ENCODE measurements around the gene IL1RAP. TPM values are rescaled to one million over a fixed set of nuclear protein-coding genes. Genes with fewer than 3 reads are reported as not detected.

The IL1RAP gene
- total and polyA plus RNA-seq, 9 of the 15 experiments (the other 6 are each of a cell fraction or from before 2014, with no cell fraction given): 0.23 to 1.8 (median 0.88) TPM

GRCh38 chr3:190642016-190642415 lies 128.1 kb downstream of the IL1RAP start (continued):
- TF ChIP-seq ZBTB33 (CRISPR knock-in tag; IDR thresholded peaks at IDR 0.05): no peak

GRCh38 chr3:190644035-190644434 lies 130.2 kb downstream of the IL1RAP start:
- WGBS (ENCODE audit: insufficient coverage, low coverage, missing lambda C conversion rate): 0% methylated on average over 2 of the region's 2 CpGs
- Histone ChIP-seq H3K79me2 (ENCODE audit: control insufficient read depth, insufficient read depth, low read length) (no peaks in the 10 kb centered on the region), H3K4me3 (no peak overlapping the region), H3K9me1 (ENCODE audit: control insufficient read depth, insufficient read depth, low read length) (no peaks in the 10 kb centered on the region), H3K27me3 (ENCODE audit: control insufficient read depth in 2 of 2, insufficient read depth in 2 of 2, low read length in 2 of 2) (no peaks in the 10 kb centered on the region), H3K9me3 (replicated peaks; ENCODE audit: control insufficient read depth, insufficient read depth, low read depth, low read length) (no peaks in the 10 kb centered on the region), H3K4me2 (ENCODE audit: insufficient read depth, low read length) (no peak overlapping the region), H3K4me1 (replicated peaks in 1 of 2; ENCODE audit: control insufficient read depth in 2 of 2, insufficient read depth in 2 of 2, low read length in 2 of 2) (no peaks in the 10 kb centered on the region), H3K27ac (ENCODE audit: extremely low read depth, low read depth, low read length) (no peak overlapping the region), H2AFZ (ENCODE audit: low read depth, low read length) (no peak overlapping the region), H3K36me3 (ENCODE audit: control insufficient read depth, insufficient read depth, low read length) (no peaks in the 10 kb centered on the region), H4K20me1 (replicated peaks; ENCODE audit: control insufficient read depth, insufficient read depth, low read length) (no peaks in the 10 kb centered on the region), H3K9ac (ENCODE audit: insufficient read depth in 1 of 2, low read depth in 2 of 2, low read length in 2 of 2) (no peak overlapping the region)
- FAIRE-seq (no peak), DNase-seq (ENCODE audit: extremely low read depth in 1 of 4, low spot score in 3 of 4) (no peak), ATAC-seq (no peak)
- intact Hi-C loops (cut with micrococcal nuclease): no loop called here
- no TSS peak for BruUV-seq (replicated peaks)
- TF ChIP-seq EGR1 (conservative IDR thresholded peaks at IDR 0.05) (no peak), SNAPC5 (CRISPR knock-in tag; IDR thresholded peaks at IDR 0.05) (no peak), HDGF (IDR thresholded peaks at IDR 0.05) (no peak), ZNF277 (CRISPR knock-in tag; IDR thresholded peaks at IDR 0.05; ENCODE audit: borderline replicate concordance) (no peak), ESRRA (IDR thresholded peaks at IDR 0.05; ENCODE audit: borderline replicate concordance, low read depth) (no peak), ZNF239 (CRISPR knock-in tag; IDR thresholded peaks at IDR 0.05) (no peak)
- in situ Hi-C loops (cut with MboI): no loop called here
- ChIA-PET CTCF (ENCODE audit: low intra/inter-chr PET ratio) (no interaction called here), POLR2A (no interaction called here)
